Ishikawa (cell line): ENCODE measurements around the gene PLCH1.

ENCODE experiments used
- CREB1 ChIP-seq: IDR thresholded peaks from 2 replicates; pipeline ENCODE4 v1.6.1; 2012; ENCODE audit warnings: low read depth
- RAD21 ChIP-seq: IDR thresholded peaks from 2 replicates; pipeline ENCODE4 v1.6.1; 2012; ENCODE audit warnings: low read depth
- TAF1 ChIP-seq: IDR thresholded peaks from 2 replicates; pipeline ENCODE4 v1.6.1; 2012; ENCODE audit warnings: low read depth, mild to moderate bottlenecking
- USF1 ChIP-seq: IDR thresholded peaks from 2 replicates; pipeline ENCODE4 v1.6.1; 2012
- ZBTB7A ChIP-seq: IDR thresholded peaks from 2 replicates; pipeline ENCODE4 v1.6.1; 2012; ENCODE audit warnings: low read depth

- no peak for TF ChIP-seq CREB1
- no peak for TF ChIP-seq RAD21
- no peak for TF ChIP-seq TAF1
- TF ChIP-seq ZBTB7A, result no peak
- no peak for TF ChIP-seq USF1
Observed at GRCh38 chr3:155390351-155390750, 354.5 kb downstream of the PLCH1 start.
